MM.1S (cell line): ENCODE measurements around the gene CARD8.

Source experiments
- DNase-seq: peaks from one replicate; pipeline ENCODE4 v3.0.0-alpha.2; 2015
- H2AFZ ChIP-seq: fragments of 300-600 bp; sonication (generic); 2 replicates; pipeline ENCODE4 v1.6.0; 2016; ENCODE audit warnings: antibody characterized with exemption, low read length
- H3F3A ChIP-seq: fragments of 300-600 bp; sonication (generic); 2 replicates; pipeline ENCODE4 v1.6.1; 2016; ENCODE audit warnings: mild to moderate bottlenecking, antibody characterized with exemption, low read length, moderate library complexity, mixed read lengths; ENCODE audit not compliant: insufficient read depth
- H3K27ac ChIP-seq: fragments of 300-600 bp; sonication (generic); 2 replicates; pipeline ENCODE4 v1.5.1; 2016; ENCODE audit warnings: mild to moderate bottlenecking, low read length
- H3K27me3 ChIP-seq: fragments of 300-600 bp; sonication (generic); replicated peaks from 2 replicates; pipeline ENCODE4 v1.6.0; 2016; ENCODE audit warnings: low read length; ENCODE audit not compliant: insufficient read depth
- H3K36me3 ChIP-seq: fragments of 300-600 bp; sonication (generic); replicated peaks from 2 replicates; pipeline ENCODE4 v1.6.1; 2016; ENCODE audit warnings: mild to moderate bottlenecking, low read length, mixed read lengths; ENCODE audit not compliant: insufficient read depth
- H3K4me1 ChIP-seq: fragments of 300-600 bp; sonication (generic); 2 replicates; pipeline ENCODE4 v1.6.1; 2016; ENCODE audit warnings: low read length, mixed read lengths
- H3K4me2 ChIP-seq: fragments of 300-600 bp; sonication (generic); 2 replicates; pipeline ENCODE4 v1.6.0; 2016; ENCODE audit warnings: low read depth, low read length
- H3K4me3 ChIP-seq: fragments of 300-600 bp; sonication (generic); 2 replicates; pipeline ENCODE4 v1.5.1; 2016; ENCODE audit warnings: low read length, mixed read lengths
- H3K79me2 ChIP-seq: fragments of 300-600 bp; sonication (generic); 2 replicates; pipeline ENCODE4 v1.6.1; 2016; ENCODE audit warnings: mixed run types, low read length, mixed read lengths
- H3K9ac ChIP-seq: fragments of 300-600 bp; sonication (generic); 2 replicates; pipeline ENCODE4 v1.6.1; 2016; ENCODE audit warnings: low read length, mixed read lengths
- H3K9me2 ChIP-seq: fragments of 300-600 bp; sonication (generic); replicated peaks from 2 replicates; pipeline ENCODE4 v1.6.1; 2016; ENCODE audit warnings: mild to moderate bottlenecking, low read length, mixed read lengths; ENCODE audit not compliant: insufficient read depth
- H3K9me3 ChIP-seq: fragments of 300-600 bp; sonication (generic); replicated peaks from 2 replicates; pipeline ENCODE4 v1.6.1; 2016; ENCODE audit warnings: mild to moderate bottlenecking, low read length, mixed read lengths; ENCODE audit not compliant: insufficient read depth
- H4K20me1 ChIP-seq: fragments of 300-600 bp; sonication (generic); 2 replicates; pipeline ENCODE4 v1.6.1; 2016; ENCODE audit warnings: mild to moderate bottlenecking, low read length, moderate library complexity, mixed read lengths; ENCODE audit not compliant: insufficient read depth
- EZH2 ChIP-seq: fragments of 300-600 bp; sonication (generic); optimal IDR thresholded peaks from 2 replicates; pipeline ENCODE3; 2017; ENCODE audit warnings: low read depth, mild to moderate bottlenecking, antibody characterized with exemption, low read length, mixed read lengths
- EZH2phosphoT487 ChIP-seq: fragments of 300-600 bp; sonication (generic); IDR thresholded peaks from 2 replicates; pipeline ENCODE4 v1.6.1; 2018; ENCODE audit warnings: antibody characterized with exemption, low read length
- TF ChIP-seq, protein P1 (sequence below): fragments of 300-600 bp; sonication (generic); IDR thresholded peaks from 2 replicates; pipeline ENCODE4 v1.5.1; 2016; ENCODE audit warnings: antibody characterized with exemption, low read length, mixed read lengths

Gene CARD8

DNA sequence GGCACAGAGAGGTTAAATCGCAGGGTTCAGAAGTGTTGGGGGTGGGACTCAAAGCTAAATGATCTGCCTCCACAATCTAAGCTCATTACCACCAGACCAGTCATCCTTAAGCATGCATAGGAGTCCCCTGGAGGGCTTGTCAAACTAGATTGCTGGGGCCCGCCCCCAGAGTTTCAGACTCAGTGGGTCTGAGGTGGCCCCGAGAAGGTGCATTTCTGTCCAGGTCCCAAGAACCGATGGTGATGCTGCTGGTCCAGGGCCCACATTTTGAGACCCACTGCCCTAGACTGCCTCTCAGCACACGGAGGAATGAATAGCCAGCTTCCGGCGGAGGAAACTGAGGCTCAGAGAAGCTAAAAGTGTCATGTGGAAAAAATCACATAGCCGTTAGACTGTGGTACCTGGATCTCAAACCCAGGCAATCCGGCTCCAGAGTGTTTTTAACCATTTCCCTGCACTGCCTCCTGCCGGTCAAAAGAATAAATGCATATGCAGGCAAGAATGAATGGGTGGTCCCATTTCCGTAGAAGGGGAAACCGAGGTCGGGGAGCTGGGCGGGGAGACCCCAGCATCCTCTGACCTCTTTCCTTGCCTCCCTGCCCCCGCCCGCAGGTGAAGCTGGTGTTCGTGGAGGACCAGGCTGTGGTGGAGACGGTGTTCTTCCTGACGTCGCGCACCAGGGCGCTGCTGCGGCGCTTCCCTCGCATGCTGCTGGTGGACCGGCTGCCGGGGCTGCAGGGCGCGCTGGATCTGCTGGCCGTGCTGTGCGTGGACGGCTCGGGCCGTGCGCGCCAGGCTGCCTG is 61.5 kb downstream of the CARD8 start:
- no peak overlapping the region for H3K4me3 ChIP-seq
- H3K79me2 ChIP-seq = no peaks in the 10 kb centered on the region
- no peak overlapping the region for H3K4me2 ChIP-seq
- H2AFZ ChIP-seq = no peak overlapping the region
- H3K27me3 ChIP-seq = no peaks in the 10 kb centered on the region
- H3K4me1 ChIP-seq = no peaks in the 10 kb centered on the region
- no peaks in the 10 kb centered on the region for H3K9me2 ChIP-seq
- no peaks in the 10 kb centered on the region for H3K36me3 ChIP-seq
- H3K9me3 ChIP-seq = no peaks in the 10 kb centered on the region
- H4K20me1 ChIP-seq = no peaks in the 10 kb centered on the region
- H3F3A ChIP-seq = no peaks in the 10 kb centered on the region
- no peak for DNase-seq
- H3K9ac ChIP-seq = no peak overlapping the region
- TF ChIP-seq EZH2phosphoT487 = no peak
- TF ChIP-seq, protein P1, sequence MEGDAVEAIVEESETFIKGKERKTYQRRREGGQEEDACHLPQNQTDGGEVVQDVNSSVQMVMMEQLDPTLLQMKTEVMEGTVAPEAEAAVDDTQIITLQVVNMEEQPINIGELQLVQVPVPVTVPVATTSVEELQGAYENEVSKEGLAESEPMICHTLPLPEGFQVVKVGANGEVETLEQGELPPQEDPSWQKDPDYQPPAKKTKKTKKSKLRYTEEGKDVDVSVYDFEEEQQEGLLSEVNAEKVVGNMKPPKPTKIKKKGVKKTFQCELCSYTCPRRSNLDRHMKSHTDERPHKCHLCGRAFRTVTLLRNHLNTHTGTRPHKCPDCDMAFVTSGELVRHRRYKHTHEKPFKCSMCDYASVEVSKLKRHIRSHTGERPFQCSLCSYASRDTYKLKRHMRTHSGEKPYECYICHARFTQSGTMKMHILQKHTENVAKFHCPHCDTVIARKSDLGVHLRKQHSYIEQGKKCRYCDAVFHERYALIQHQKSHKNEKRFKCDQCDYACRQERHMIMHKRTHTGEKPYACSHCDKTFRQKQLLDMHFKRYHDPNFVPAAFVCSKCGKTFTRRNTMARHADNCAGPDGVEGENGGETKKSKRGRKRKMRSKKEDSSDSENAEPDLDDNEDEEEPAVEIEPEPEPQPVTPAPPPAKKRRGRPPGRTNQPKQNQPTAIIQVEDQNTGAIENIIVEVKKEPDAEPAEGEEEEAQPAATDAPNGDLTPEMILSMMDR = peak; percentile 64
- no peak overlapping the region for H3K27ac ChIP-seq

DNA sequence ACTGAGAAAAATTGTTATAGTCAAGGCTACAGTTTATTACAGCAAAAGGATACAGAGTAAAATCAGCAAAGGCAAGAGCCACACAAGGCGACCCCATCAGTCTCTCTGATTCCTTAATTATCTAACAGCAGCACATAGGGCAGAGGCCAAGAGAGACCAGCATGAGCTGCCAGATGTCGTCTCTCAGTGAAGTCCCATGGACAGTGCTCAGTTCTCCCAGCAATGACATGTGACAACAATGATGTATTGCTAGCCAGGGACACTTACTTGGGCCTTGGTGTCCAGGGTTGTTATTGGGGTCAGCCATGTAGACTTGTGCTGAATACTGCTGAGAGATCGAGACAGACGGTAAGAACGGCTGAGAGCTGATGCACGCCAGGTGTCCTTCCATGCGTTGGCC is 63.0 kb downstream of the CARD8 start:
- H3K27me3 ChIP-seq = no peaks in the 10 kb centered on the region
- TF ChIP-seq EZH2phosphoT487 (no peak), EZH2 (no peak)
- TF ChIP-seq, protein P1 = no peak
- no peak overlapping the region for H3K9ac ChIP-seq
- H3K9me3 ChIP-seq = no peaks in the 10 kb centered on the region
- H3K9me2 ChIP-seq = no peaks in the 10 kb centered on the region
- H3K4me2 ChIP-seq = no peak overlapping the region
- H2AFZ ChIP-seq = no peak overlapping the region
- no peaks in the 10 kb centered on the region for H3K4me1 ChIP-seq
- no peaks in the 10 kb centered on the region for H3K79me2 ChIP-seq
- DNase-seq = no peak
- no peaks in the 10 kb centered on the region for H4K20me1 ChIP-seq
- no peaks in the 10 kb centered on the region for H3F3A ChIP-seq
- no peak overlapping the region for H3K4me3 ChIP-seq
- H3K36me3 ChIP-seq = no peaks in the 10 kb centered on the region
- H3K27ac ChIP-seq = no peak overlapping the region

DNA sequence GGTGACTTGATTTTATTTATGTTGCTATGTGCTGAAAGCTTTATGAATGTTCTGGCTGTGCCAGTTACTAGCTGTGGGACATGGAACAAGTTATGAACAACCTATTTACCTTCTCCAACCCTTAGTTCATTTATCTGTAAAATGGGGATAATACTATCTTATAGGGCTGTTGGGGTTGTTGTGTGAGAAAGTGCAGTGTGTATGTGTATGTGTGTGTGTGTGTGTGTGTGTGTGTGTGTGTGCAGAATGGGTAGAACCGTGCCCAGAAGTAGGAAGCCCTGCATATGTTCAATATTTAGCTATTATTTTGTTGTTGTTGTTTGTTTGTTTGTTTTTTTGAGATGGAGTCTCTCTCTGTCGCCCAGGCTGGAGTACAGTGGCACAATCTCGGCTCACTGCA is 64.8 kb downstream of the CARD8 start:
- DNase-seq = no peak
- Histone ChIP-seq H3K9me2 (no peaks in the 10 kb centered on the region), H3K4me2 (no peak overlapping the region), H4K20me1 (no peaks in the 10 kb centered on the region), H3K27ac (no peak overlapping the region), H3F3A (no peaks in the 10 kb centered on the region), H3K9me3 (no peaks in the 10 kb centered on the region), H3K36me3 (no peaks in the 10 kb centered on the region), H3K4me3 (no peak overlapping the region), H3K79me2 (no peaks in the 10 kb centered on the region), H3K9ac (no peak overlapping the region), H3K27me3 (no peaks in the 10 kb centered on the region), H2AFZ (no peak overlapping the region), H3K4me1 (no peaks in the 10 kb centered on the region)
- TF ChIP-seq, protein P1 = no peak
- TF ChIP-seq EZH2 (no peak), EZH2phosphoT487 (no peak)
